Renal pelvis (tissue), 4 donors: ENCODE data around the gene UBR2. TPM values are rescaled to one million over a fixed set of nuclear protein-coding genes. Genes with fewer than 3 reads are reported as not detected.
"Not testable (repeated sequence)": the region's sequence is repeated elsewhere in the genome, so short reads cannot be mapped to it uniquely, and the experiment has no call there.

Source experiments
- DNase-seq: peaks from one replicate; pipeline ENCODE4 v3.0.0-alpha.2; 2013
- polyA plus RNA-seq, 3 donors: library from polyadenylated mRNA; unstranded; fragments of 120-200 nt; gene quantifications; one replicate each; pipeline ENCODE4 v1.2.1, GENCODE V29; 2013; ENCODE audit not compliant: insufficient read length in 3 of 3

The UBR2 gene
- polyA plus RNA-seq, 3 donors, result 25.3 to 35.9 (median 30.7) TPM

DNA sequence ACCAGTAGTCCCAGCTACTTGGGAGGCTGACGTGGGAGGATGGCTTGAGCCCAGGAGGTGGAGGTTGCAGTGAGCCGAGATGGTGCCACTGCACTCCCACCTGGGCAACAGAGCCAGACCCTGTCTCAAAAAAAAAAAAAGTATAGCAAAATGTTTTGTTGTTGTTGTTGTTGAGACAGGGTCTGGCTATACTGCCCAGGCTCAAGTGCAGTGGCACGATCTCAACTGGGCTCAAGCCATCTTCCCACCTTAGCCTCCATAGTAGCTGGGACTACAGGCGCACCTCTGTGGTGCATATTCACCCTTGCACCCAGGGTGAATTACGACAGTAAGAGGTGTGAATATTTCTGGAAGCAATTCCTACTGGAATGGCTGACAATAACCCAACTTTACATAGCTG, 11.4 kb upstream of the UBR2 start:
- DNase-seq, result no peak

DNA sequence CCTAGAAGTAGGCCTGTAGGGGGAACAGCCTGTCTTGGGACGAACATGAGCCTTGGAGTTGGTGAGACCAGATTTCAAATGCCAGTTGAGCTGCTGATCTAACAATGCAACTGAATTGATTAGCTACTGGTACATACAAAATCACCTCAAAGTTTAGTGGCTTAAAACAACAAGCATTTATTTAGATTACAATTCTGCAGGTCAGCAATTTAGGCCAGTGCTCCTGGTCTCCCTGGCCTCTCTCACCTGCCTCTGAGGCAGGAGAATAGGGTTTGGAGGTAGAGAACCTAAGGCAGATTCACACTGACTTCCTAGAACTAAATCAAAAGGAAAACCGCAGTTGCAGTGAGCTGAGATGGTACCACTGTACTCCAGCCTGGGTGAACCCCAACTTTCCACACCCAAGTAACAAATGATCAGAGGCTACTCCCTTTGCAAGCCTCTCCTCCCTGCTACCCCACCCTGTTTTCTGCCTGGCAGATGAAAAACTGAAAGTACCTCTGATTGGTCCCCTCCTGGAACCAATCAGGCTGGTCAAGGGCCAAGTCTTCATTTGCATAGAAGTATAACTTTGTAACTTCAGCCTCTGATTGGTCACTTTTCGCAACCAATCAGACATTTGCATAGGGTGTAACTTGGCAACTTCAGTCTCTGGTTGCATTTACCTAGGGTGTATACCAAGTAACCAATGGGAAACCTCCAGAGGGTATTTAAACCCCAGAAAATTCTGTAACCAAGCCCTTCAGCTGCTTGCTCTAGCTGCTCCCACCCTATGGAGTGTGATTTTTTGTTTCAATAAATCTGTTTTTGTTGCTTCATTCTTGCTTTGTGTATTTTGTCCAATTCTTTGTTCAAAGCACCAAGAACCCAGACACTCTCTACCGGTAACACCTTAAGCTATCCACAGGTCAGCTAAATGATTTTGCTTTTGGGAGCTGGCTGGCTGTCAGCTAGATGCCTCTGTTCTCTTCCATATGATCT, 8.1 kb upstream of the UBR2 start:
- DNase-seq, result no peak

DNA sequence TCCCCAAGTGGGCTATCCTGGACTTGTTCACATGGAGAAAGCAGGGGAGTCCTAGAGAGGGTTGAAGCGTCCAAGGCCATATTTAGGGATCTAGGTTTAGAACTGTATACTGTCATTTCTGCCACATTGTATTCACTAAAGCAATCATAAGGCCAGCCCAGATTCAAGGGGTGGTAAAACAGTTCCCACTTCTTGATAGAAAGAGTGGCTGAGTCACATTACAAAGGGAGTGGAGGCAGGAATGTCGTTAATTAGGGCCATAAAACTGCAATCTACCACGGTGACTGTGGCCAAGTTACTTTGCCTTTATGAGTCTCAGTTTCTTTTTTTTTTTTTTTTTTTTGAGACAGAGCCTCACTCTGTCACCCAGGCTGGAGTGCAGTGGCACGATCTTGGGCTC, 7.4 kb upstream of the UBR2 start:
- peak; percentile 48 for DNase-seq

DNA sequence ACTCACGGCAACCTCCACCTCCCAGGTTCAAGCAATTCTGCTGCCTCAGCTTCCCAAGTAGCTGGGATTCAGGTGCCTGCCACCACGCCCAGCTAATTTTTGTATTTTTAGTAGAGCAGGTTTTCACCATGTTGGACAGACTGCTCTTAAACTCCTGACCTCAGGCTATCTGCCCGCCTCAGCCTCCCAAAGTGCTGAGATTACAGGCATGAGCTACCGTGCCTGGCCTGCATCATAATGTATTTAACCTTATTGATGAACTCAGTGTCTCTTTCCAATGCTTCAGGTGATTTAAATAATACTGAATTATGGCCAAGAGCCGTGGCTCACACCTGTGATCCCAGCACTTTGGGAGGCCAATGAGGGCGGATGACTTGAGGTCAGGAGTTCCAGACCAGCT, 4.6 kb upstream of the UBR2 start:
- DNase-seq, result not testable (repeated sequence)

DNA sequence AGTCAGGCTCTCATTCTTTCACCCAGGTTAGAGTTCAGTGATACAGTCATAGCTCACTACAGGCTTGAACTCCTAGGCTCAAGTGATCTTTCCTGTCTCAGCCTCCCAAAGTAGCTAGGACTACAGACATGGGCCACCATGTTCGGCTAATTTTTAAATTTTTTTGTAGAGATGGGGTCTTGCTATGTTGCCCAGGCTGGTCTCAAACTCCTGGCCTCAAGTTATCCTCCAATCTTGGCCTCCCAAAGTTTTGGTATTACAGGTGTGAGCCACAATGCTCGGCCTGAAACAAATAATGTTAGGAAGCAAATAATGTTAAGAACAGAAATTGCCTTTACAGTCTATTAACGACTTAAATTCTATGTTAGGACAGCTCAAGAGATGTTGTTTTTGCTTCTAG, 1.8 kb upstream of the UBR2 start:
- DNase-seq, result no peak

DNA sequence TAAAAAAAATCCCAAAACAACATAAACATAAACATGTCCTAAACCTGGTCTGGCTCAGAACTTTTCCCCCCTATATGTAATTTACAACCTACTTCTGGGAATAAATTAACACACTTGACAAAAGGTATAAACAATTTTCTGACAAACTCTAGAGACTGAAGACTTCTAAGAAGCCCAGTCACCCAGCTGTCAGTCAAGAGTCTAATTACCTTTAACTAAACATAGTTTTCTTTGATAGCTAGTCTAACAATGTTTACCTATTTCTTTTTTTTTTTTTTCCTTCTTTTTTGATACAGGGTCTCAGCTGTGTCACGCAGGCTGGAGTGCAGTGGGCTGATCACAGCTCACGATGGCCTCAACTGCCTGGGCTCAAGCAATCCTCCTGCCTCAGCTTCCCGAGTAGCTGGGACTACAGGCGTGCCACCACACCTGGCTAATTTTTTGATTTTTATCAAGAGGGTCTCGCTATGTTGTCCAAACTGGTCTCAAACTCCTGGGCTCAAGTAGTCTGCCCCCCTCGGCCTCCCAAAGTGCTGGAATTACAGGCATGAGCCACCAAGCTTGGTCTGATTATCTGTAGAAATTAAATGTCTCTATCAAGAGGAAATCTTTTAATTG, 932 bp upstream of the UBR2 start:
- DNase-seq, result no peak

DNA sequence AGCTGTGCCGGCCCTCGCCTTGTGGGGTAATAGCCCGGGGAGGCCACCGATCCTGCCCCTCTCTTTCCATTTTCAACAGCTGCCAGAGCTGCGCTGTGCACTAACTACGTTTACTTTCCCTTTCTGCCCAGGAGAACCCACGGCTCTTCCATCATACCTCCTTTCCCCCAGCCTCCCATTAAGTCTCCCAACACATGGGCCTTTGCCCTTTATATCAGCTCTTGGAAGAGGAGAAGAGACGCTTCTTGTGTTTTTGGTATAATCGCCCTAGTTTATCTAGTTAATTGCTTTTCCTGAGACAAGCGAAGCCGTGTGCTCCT, 637 bp downstream of the UBR2 start:
- DNase-seq, result no peak

DNA sequence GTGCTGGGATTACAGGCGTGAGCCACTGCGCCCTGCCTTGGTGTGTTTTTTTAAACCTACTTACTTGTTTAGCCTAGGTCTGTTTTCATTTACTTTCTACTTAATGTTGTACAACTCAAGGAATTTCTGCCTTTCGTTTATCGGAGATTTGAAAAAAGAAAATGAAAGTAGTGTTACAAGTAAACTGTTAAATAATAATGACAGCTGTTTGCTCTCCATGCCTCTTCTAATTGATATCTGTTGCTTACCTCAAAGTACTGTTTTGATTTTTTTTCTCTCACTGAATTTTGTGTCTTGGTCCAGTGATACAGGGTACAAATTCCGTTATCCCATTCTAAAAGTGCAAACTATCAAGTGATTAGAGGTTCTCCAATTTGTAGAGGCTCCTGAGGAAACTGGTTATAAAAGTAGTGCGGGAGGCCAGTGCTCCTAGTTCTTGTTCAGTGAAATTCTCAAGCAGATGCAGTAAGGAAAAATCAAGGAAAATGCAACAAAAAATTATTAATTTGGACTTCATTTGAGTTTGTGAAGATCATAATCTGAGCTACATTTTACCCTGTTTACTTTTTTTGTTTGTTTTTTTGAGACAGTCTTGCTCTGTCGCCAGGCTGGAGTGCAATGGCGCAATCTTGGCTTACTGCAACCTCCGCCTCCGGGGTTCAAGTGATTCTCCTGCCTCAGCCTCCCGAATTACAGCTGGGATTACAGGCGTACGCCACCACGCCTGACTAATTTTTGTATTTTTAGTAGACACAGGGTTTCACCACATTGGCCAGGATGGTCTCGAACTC, 2.2 kb downstream of the UBR2 start:
- DNase-seq, result no peak

DNA sequence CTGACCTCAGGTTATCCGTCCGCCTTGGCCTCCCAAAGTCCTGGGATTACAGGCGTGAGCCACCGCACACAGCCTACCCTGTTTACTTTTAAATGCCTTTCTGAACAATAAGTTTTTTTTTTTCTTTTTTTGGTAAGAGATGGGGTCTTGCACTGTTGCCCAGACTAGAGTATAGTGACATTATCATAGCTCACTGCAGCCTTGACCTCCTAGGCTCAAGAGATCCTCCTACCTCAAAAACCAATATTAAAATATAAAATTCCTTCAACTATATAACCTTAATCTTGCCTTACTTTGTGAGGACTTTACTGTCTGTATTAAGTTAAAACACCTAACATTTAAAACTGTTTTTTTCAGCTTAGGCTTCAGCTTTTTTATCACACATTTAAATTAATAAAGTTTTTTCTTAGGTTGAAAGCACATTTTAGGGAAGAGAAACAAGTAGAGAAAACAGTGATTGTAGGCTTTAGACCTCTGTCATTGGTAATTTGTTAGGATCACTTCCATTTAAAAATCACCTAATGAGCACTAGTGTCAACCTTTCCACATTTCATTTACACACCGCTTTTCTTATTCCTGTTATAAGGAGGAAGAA, 2.9 kb downstream of the UBR2 start:
- DNase-seq, result no peak

DNA sequence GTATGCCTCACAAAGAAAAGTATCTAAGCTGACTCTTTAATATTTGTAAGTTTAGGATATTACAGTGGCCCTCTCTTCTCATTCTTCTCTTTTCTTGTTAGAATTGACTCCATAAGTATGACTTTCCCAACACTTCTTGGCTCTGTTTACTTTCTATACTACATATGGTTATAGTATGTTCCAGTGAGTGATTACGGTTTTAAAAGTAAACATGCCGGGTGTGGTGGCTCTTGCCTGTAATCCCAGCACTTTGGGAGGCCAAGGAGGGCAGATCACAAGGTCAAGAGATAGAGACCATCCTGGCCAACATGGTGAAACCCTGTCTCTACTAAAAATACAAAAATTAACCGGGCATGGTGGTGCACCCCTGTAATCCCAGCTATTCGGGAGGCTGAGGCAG, 3.4 kb downstream of the UBR2 start:
- DNase-seq, result not testable (repeated sequence)

DNA sequence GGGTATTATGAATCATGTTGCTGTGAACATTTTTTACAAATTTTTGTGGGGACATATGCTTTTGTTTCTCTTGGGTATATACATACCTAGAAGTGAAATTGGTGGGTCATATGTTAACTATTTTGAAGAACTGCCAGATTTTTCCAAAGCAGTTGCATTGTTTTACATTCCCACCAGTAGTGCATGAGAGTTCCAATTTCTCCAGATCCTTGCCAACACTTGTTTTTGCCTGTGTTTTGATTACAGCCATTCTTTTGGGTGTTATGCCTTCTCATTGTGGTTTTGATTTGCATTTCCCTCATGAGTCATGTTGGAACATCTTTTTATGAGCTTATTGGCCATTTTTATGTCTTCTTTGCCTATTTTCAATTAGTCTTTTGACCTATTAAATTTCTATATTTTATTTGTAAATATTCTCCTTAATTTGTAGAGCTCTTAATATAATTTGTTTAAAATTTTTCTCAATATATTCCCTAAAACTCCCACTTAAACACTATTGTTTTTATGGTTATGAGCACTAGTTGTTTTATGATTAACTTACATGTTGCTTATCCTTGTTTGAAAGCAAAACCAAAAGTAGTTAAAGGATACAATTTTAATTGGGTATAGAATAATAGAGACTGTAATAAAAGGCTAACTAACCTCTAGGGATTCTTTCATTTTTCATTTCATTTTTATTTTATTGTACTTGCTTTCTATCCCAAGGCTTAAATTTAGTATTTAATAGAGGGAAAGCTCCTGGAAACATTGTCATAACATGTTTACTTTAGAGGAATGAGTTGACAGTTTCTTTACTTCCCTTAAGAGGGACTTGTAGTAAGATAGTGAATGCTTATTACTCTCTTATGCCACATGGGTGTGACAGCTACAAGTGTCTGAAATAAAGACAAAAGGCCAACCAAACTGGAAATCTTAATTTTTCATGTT, 5.5 kb downstream of the UBR2 start:
- DNase-seq, result no peak

DNA sequence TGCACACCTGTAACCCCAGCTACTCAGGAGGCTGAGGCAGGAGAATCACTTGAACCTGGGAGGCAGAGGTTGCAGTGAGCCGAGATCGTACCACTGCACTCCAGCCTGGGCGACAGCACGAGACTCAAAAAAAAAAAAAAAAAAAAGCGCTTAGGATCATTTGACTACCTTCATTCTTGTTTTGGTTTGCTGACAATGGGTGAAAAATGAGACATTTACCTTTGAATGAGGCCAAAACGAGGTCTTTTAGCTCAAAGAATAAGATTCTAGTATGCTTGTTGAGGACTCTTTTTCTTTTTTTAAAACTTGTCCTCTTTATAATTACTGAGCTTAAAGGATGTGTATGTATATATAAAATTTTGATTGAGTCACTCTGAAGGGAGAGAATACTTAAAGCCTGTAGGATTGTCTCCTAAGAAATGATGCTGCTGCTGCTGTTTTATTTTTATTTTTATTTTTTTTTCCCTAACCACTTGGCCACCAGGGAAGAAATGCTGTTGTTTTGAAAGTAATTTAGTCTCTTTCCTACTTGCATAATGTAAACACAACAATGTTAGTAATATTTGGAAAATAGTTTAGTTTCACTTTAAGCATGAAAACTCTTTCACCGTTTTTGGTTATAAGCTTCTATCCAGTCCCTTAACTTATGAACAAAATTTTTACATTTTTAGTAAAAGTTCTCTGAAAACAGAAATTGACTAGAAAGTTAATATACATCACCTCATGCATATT, 7.9 kb downstream of the UBR2 start:
- no peak for DNase-seq

DNA sequence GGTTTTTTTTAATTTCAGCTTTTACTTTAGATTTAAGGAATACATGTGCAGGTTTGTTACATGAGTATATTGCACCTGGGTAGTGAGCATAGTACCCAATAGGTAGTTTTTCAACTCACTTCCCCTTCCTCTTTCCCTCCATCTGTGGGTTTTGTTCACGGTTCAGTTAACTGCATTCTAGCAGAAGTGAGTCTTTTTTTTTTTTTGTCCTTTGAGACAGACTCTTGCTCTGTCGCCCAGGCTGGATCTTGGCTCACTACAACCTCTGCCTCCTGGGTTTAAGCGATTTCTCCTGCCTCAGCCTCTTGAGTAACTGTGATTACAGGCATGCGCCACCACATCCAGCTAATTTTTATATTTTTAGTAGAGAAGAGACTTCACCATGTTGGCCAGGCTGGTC, 8.7 kb downstream of the UBR2 start:
- no peak for DNase-seq

DNA sequence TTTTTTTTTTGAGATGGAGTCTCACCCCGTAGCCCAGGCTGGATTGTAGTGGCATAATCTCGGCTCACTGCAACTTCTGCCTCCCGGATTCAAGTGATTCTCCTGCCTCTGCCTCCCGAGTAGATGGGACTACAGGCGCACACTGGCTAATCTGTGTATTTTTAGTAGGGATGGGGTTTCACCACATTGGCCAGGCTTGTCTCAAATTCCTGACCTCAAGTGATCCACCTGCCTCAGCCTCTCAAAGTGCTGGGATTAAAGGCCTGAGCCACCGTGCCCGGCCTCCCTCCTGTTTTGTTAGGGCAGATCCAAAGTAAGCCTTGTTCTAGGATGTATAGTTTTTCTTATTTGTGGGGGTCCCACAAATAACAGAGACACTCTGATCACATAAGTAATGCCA, 12.7 kb downstream of the UBR2 start:
- DNase-seq, result not testable (repeated sequence)

DNA sequence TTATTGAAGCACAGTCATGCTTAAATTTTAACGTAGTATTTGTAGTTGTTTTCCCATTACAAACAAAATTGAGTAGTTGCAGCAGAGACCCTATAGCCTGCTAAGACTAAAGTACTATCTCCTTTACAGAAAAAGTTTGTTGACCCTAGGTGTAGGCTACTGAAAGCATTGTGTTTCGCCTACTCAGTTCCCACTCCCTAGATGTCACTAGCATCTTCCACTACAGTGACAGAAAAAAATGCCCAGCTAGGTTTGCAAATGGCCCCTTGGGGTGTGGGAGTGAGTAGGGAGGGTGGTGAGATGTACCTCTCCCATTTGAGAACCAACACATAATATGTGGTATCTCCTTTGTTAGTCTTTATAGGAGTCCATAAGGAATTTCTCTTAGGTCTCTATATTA, 34.5 kb downstream of the UBR2 start:
- no peak for DNase-seq

DNA sequence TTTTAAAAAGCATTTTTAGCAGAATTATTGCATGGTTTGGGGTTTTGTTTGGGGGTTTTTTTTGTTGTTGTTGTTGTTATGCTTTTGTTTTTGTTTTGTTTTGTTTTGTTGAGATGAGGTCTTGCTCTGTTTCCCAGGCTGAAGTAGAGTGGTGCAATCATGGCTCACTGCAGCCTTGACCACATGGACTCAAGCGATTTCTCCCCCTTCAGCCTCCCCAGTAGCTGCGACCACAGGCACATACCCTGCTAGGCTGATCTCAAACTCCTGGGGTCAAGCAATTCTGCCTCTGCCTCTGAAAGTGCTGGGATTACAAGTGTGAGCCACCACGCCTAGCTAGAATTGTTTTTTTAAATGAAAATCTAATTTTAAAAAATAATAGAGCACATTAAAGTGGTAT, 35.7 kb downstream of the UBR2 start:
- no peak for DNase-seq

DNA sequence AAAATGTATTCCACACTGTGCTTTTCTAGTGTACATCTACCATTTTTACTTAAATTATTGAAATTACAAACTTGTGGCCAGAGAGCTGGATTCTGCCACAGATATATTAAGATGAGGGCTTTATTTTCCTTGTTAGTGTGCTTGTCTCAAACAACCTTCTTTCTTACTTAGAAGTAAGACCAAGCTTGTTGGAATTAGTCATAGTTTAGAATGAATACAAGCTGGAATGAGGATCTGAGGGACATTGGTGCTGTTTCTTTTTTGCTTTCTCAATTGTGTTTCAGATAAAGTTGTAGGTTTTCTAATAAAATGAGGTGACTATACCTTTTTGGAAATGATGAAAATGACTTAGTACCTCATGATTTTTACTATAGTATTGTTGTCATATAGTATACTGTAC, 40.3 kb downstream of the UBR2 start:
- no peak for DNase-seq

DNA sequence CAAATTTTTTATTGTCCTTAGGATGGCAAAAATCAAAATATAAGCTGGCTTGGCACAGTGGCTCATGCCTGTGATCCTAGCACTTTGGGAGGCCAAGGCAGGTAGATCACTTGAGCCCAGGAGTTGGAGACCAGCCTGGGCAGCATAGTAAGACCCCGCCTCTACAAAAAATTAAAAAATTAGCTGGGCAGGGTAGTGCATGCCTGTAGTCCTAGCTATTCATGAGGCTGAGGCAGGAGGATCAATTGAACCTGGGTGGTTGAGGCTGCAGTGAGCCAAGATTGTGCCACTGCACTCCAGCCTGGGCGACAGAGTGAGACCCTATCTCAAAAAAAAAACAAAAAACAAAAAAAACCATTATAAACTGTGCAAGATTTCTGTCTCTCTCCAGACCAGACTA, 40.9 kb downstream of the UBR2 start:
- DNase-seq, result not testable (repeated sequence)

DNA sequence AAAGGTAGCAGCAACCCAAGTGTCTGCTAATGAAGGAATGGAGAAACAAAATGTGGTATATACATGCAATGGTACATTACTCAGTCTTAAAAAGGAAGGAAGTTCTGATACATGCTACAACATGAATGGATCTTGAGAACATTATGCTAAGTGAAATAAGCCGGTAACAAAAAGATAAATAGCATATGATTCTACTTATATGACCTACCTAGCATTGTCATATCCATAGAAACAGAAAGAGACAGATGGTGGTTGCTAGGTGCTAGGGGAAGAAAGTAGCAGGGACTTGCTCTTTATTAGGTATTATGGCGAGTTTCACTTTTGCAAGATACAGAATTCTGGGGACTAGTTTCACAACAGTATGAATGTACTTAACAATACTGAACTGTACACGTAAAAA, 46.6 kb downstream of the UBR2 start:
- DNase-seq, result no peak

DNA sequence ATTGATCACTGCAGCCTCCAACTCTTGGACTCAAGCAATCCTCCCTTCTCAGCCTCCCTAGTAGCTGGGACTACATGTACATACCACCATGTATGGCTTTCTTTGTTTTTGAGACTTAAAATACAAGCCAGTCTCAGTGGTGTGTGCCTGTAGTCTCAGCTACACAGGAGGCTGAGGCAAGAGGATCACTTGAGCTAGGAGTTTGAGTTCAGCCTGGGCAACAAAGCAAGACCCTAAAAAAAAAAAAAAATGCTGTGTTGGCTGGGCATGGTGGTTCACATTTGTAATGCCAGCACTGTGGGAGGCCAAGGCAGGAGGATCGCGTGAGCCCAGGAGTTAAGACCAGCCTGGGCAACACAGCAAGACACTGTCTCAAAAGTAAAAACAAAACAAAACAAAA, 51.7 kb downstream of the UBR2 start:
- no peak for DNase-seq

DNA sequence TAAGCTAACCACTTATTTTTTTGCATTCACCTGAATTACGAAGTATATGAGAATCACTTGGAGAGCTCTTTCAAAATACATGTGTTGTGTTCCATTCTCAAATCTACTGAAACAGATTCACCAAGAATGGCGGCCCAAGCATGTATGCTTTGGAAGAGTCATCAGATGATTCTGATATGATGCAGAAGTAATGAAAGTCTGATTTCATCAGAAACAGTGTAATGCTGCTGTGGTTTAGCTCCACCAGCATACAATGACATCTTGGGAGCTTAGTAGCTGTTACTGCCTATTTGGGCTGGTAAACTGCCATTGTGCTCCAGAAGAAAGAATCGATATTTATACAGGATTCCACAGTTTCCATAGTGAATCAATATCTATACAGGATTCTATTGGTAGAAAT, 52.9 kb downstream of the UBR2 start:
- no peak for DNase-seq
